HG03565 (cell line): ENCODE measurements around the gene LOXL1.

Experiments used
- ATAC-seq: cut with Tn5 transposase; IDR thresholded peaks from one replicate; pipeline ENCODE4 v1.9.1; 2021; ENCODE audit warnings: mild to moderate bottlenecking, moderate library complexity; ENCODE audit not compliant: unreplicated experiment

LOXL1 gene

DNA sequence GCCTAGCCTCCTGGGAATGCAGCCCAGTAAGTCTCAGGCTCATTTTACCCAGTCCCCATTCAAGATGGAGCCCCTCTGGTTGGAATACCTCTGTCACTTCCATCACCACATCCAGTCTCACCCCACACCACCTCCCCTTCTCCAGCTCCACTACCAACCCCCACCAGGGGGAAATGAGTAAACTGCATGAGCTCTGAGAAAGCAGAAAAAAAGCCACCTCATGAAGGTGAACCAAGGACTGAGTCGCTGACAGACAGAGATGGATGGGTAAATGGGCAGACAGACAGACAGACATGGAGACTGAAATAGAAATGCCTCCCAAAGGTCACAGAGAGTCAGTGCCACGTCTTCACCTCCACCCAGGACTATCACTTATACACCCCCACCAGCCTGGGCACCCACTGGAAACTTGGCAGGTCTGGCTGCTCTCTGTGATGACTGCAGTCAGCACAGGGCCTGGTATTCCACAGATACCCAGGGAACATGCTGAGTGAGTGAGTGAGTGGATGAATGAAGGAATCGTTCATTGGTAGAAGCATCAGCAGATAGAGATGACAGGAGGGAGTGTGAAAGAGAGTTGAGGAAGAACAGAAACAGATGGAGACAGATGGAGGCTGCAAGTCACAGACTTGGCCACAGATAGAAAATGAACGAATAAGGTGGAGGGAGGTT is 4.9 kb upstream of the LOXL1 start:
- ATAC-seq, result no peak

DNA sequence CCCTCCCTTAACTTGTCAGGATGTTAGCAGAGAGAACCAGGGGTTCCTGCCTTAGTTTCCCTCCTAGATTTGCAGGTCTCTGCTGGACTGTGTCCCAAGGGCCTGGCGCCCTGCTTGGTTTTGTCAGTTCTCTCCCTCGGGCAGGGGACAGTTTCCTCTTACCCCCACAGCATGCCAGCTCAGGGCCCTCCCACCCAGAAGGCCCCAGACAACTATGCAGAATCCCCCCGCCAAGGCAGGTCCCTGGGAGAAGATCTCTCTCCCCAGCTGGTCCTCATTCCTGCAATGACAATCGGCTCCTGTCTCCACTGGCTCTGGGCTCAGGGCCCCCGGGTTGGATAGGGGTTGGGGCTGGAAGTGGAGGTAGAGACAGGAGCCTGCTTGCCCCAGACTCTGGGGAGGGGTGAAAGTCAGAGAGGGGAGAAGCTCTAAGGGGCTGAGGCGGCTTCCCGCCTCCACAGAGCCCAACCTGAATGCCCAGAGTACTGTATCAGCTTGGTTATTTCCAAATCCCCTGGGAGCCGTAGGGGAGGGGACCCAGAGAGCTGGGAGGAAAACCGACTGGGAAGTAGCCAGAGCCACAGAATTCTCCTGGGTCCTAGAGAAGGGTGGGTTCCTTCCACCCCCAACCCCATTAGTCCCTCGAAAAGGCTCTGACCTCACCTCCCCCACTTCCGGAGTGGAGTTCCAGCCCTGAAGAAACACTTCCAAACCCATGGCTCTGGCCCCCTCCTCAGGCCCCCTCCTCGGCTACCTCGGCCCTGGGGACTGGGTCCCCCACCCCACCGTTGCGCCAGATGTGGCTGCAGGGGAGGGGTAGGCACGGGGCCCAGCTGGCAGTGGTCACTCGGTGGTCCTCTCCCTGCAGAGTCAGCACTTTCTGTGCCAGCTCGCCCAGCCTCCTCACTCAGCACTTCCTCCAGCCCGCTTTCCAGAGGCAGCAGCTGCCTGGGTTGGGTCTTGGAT is 3.8 kb upstream of the LOXL1 start:
- no peak for ATAC-seq

- ATAC-seq, result no peak
Measured at GRCh38 chr15:73923156-73923487, 3.1 kb upstream of the LOXL1 start.

DNA sequence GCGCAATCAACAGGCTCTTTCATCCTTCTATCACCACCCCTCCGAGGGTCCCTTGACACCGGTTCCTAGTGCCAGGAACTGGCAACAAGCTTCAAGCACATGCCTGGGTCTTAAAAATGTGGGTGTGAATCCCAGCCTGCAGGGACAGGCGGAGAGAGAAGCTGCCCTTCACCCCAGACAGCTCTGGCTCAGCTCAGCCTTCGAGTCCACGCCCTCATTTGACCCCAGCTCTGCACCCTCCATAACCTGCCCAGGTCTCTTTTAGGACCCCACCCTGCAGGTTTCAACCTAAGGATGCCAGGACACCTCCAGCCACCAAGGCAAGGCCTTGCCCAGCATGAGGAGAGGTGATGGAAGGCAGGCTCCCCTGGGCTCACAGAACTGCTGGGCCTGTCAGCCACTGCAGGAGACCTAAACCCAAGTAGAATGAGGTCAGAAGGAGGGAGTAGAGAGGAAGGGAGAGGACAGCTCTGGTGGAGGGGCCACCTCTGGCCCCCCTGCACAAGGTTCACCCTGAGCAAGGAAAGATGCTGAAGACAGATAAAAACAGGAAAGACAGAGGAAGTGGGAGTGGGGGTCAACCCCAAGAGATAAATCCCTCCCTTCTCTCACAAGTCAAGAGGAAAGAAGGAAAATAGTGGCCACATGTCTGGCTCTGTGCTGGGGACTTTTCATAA is 2.6 kb upstream of the LOXL1 start:
- no peak for ATAC-seq

DNA sequence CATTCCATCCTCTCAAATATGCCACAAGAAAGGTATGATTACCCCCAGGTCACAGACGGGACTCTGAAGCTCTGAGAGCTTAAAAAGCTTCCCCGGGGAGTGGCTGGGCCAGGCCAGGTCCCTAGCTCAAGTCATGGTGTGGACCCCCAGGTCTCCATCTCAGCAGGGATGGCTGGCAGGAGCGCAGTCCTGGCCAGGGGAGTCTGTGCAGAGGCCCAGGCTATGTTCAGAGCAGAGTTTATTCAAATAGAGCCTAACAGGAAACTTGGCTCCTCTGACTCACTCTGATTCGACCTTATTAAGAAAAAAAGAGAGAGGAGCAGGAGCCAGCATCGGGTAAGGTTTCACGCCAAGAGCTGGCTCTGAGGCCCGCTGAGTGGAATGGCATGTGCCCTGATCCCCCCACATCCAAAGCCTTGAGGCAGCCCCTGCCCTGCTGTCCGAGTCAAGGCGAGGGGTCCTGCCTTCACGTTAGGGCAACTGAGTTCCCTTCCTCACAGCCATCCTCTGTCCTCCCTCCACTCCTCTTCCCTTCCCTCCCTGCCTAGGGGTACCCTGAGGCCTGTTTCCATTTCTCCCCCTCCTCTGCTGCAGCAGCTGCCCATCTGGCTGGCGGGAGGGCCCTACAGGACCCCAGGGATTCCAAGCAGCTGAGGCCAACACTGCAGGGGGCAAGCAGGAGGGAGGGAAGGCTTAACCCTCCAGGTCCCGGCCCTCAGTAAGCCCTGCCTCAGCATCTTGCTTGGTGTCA is 1.9 kb upstream of the LOXL1 start:
- ATAC-seq, result no peak

- ATAC-seq, result no peak
Measured at GRCh38 chr15:73925848-73926218, 429 bp upstream of the LOXL1 start.

DNA sequence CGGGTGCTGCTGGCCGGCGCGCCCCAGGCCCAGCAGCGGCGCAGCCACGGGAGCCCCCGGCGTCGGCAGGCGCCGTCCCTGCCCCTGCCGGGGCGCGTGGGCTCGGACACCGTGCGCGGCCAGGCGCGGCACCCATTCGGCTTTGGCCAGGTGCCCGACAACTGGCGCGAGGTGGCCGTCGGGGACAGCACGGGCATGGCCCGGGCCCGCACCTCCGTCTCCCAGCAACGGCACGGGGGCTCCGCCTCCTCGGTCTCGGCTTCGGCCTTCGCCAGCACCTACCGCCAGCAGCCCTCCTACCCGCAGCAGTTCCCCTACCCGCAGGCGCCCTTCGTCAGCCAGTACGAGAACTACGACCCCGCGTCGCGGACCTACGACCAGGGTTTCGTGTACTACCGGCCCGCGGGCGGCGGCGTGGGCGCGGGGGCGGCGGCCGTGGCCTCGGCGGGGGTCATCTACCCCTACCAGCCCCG is 777 bp downstream of the LOXL1 start:
- no peak for ATAC-seq

DNA sequence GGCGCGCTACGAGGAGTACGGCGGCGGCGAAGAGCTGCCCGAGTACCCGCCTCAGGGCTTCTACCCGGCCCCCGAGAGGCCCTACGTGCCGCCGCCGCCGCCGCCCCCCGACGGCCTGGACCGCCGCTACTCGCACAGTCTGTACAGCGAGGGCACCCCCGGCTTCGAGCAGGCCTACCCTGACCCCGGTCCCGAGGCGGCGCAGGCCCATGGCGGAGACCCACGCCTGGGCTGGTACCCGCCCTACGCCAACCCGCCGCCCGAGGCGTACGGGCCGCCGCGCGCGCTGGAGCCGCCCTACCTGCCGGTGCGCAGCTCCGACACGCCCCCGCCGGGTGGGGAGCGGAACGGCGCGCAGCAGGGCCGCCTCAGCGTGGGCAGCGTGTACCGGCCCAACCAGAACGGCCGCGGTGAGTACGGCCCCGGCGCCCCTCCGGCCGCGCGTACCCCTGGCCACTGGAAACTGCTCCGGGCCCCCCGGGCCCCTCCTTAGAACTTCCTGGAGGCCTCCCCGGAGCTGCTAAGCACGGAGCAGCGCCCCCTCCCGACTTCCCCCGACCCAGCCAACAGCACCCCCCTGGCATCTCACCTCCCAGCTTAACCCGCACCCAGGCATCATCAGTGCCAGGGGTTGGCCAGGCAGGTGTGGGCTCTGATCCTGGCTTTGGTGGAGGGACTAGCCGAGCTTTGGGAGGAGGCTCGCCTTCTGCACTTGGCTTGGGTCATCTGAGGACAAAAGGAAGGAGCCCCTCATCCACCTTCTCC is 1.4 kb downstream of the LOXL1 start:
- ATAC-seq, result no peak

DNA sequence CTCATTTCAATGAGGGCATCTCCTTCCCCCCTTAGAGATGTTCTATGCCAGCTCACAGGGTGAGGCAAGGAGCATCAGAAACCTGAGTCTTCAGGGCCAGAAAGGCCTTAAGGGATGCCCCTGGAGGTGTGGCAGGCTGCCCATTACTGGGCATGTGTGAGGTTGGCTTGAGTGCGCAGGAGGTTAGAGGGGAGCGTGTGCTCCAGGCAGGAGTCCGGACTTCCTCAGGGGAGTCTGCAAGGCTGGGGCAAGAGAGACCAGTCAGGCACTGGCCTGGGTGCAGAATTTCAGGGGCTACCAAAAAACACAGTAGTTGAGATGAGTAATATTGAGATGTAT is 1.9 kb downstream of the LOXL1 start:
- ATAC-seq, result no peak

- ATAC-seq, result no peak
Measured at GRCh38 chr15:73928971-73929627, 2.8 kb downstream of the LOXL1 start.

- ATAC-seq, result no peak
Measured at GRCh38 chr15:73930371-73930770, 4.1 kb downstream of the LOXL1 start.

DNA sequence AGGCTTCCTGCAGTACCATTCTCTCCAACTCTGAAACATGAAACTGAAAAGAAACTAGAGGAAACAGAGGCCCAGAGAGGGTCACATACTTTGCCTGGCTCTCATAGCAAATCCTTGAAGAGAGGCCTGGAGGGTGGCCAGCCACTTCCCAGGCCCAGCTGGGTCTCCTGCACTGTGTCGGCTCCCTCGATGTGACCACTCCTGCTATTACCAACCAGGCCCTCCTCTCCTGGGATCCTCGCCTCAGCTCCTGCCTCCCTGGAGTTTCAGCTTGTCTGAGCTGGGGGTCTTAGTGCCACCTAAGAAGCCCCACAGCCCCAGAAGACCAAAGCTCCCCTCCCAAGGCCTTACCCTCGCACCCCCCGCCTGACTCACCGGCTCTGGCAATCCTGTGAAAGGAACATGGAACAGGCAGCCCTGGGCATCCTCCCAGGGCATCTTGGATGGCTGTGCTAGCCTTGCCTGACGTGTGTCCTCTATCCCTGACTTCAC is 4.6 kb downstream of the LOXL1 start:
- ATAC-seq, result no peak

GRCh38 chr15:73931441-73931840 is 5.2 kb downstream of the LOXL1 start:
- no peak for ATAC-seq

DNA sequence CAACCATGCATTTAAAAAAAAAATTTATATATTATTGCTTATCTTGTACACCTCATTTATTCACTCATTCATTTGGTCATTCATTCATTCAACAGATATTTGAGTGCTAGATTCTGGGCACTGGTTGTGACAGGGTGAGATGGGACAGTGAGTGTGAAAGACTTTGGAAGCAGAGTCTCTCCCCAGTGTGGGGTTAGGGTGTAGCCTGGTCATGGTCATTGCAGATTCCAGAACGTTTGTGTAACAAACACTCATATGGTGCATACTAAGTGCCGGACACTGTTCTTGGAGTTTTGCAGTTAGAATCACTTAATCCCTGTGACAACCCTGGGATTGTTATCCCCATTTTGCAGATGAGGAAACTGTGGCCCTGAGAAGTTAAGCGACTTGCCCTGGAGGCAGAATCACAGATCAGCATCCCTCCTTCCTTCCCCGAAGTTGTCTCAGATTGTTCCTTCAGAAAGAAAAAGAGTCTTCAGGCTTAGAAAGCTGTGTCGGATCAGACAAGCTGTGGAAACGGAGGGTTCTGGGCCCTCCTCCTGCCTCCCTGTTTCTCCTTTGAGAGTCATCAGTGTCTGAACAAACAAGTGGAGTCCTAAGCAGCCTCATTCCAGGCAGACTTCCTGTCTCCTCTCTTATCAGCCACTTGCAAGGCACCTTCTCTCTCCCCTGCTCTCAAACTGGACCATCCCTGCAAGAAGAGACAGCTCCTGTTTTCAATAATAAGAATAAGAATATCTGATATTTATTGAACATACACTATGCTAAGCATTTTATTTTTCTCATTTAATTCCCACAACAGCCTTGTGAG is 6.3 kb downstream of the LOXL1 start:
- ATAC-seq, result no peak

DNA sequence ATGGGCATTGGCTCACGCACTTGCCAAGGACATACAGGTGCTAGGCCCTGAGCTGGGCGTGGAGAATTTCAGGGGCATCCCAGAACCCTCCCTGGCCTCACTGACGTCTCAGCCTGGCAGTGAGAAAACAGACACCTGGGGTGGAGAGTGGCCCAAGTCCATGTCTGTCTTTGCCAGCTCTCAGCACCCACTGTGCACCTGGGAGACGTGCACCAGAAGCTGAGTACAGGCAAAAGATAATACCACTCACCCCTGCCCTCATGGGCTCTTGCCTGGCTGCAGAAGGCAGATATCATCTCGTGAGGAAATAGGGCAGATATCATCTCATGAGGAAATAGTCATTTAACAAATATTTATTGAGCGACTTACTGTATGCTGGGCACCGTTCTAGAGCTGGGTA is 8.0 kb downstream of the LOXL1 start:
- no peak for ATAC-seq

- ATAC-seq, result no peak
Measured at GRCh38 chr15:73935547-73935946, 9.3 kb downstream of the LOXL1 start.

DNA sequence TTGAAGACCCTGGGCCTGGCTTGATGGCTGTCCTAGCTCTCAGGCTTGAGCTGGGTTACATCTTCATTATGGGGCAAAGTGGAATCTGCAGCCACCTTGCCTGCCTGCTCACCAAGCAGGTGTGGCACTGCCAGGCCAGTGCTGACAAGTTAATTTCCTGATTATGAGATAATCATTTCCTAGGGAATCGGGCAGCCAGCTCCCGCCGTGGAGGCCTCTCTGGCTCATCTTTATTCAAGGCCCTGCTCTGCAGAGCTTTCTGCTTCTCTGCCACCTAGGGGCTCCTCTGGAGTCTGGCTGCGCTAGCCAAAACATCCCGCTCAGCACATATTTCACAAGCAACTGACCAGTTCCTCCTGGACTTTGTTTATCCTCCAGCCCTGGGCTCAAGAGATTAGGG is 9.9 kb downstream of the LOXL1 start:
- ATAC-seq, result no peak

DNA sequence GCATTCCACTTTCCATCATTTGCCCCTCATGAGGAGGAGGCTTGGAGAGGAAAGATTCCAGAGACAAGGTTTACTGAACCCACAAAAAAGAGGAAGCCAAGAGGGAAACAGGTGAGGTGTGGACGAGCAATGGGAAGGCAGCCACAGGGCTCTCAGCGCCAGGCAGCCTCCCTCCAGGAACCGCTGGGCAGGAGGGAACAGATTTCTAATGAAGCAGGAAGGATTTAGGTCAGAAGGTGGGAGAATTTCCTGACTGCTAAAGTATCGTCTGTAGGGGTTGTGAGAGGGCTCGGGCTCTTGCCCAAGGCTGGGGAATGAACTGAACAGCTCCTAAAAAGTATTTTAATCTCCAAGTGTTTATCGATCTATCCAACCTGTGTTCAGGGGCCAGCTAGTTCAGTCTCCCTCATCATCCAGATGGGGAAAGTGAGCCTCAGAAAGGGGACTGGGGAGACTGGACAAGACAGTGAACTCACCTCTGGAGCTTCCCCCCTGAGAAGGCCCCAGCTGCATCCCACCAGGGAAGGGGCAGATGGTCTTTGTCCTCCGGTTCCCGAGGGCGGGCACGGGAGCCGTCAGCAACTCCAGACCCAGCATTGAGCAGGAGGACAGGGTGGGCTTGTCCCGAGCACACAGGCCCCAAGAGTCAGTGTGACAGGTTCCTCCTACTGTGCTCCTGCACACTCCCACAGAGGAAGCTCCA is 10.5 kb downstream of the LOXL1 start:
- ATAC-seq, result no peak
